ENCODE measurements around the gene TSPAN6. TPM values are rescaled to one million over a fixed set of nuclear protein-coding genes. Genes with fewer than 3 reads are reported as not detected.

Gene TSPAN6
- total and polyA plus RNA-seq, 2 of the 4 experiments (the other 2 are of a cell fraction), result 16.1 to 20.1 TPM

- BruUV-seq (replicated peaks), result no TSS peak
- peak overlapping the region; percentile 49 for H3K14ac ChIP-seq (replicated peaks; ENCODE audit: low read depth, low read length)
- peak overlapping the region; percentile 38 for H2BK5ac ChIP-seq (ENCODE audit: low read depth, low read length, poor library complexity, severe bottlenecking)
- peaks cover 19% of the 10 kb centered on the region for H3K4me1 ChIP-seq (ENCODE audit: control insufficient read depth, insufficient read depth, low read length)
- peaks cover 2% of the 10 kb centered on the region; the same call in 1 of the 2 replicates for H3K27me3 ChIP-seq (ENCODE audit: control insufficient read depth, insufficient read depth, low read length)
- no peaks in the 10 kb centered on the region for H3K9me3 ChIP-seq (ENCODE audit: control insufficient read depth, insufficient read depth, low read length)
- in situ Hi-C loops (cut with MboI; ENCODE audit: low sequenced_read_pairs), result no loop called here
- ChIA-PET CTCF (no interaction called here), POLR2A (ENCODE audit: unreplicated experiment) (no interaction called here)
- no peaks in the 10 kb centered on the region for H3K36me3 ChIP-seq (ENCODE audit: control insufficient read depth, insufficient read depth, low read length)
- H3K4me3 ChIP-seq (ENCODE audit: insufficient read depth, low read depth, low read length), result peak overlapping the region; percentile 47
- peak overlapping the region; percentile 77; the same call in 1 of the 2 replicates for H2BK120ac ChIP-seq (ENCODE audit: low read depth, low read length)
- H2AK5ac ChIP-seq (ENCODE audit: low read depth, low read length), result peak overlapping the region; percentile 36
- peak overlapping the region; percentile 41; the same call in 1 of the 2 replicates for H4K91ac ChIP-seq (ENCODE audit: insufficient read depth, low read depth, low read length)
- no peak for ATAC-seq (ENCODE audit: low read depth)
- peaks cover 8% of the 10 kb centered on the region for H3K9me1 ChIP-seq (ENCODE audit: insufficient read depth, low read length)
- H3K79me1 ChIP-seq (ENCODE audit: low read depth in 1 of 2, low read length in 2 of 2), result peaks cover 0 to 11% of the 10 kb centered on the region in 2 experiments; a peak in 2 of 4 replicates
- TF ChIP-seq BHLHE40 (IDR thresholded peaks at IDR 0.05; ENCODE audit: low read depth, low read length), result no peak
- no peak for TF ChIP-seq RAD21 (IDR thresholded peaks at IDR 0.05; ENCODE audit: low read length)
- no peak for TF ChIP-seq POLR2A (IDR thresholded peaks at IDR 0.05; ENCODE audit: low read depth, low read length)
- no peak for TF ChIP-seq CEBPB (IDR thresholded peaks at IDR 0.05; ENCODE audit: low read depth, low read length)
- no peak for TF ChIP-seq SMC3 (IDR thresholded peaks at IDR 0.05; ENCODE audit: low read depth, low read length)
- TF ChIP-seq FOS (IDR thresholded peaks at IDR 0.05; ENCODE audit: low read depth, low read length), result no peak
- TF ChIP-seq CHD1 (IDR thresholded peaks at IDR 0.05; ENCODE audit: low read depth, low read length), result no peak
- TF ChIP-seq MAZ (IDR thresholded peaks at IDR 0.05; ENCODE audit: borderline replicate concordance, low read depth, low read length), result no peak
- TF ChIP-seq NFE2L2 (IDR thresholded peaks at IDR 0.05; ENCODE audit: low read depth, low read length), result no peak
- TF ChIP-seq, protein P1, sequence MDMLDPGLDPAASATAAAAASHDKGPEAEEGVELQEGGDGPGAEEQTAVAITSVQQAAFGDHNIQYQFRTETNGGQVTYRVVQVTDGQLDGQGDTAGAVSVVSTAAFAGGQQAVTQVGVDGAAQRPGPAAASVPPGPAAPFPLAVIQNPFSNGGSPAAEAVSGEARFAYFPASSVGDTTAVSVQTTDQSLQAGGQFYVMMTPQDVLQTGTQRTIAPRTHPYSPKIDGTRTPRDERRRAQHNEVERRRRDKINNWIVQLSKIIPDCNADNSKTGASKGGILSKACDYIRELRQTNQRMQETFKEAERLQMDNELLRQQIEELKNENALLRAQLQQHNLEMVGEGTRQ (IDR thresholded peaks at IDR 0.05; ENCODE audit: low read depth, low read length), result no peak
- TF ChIP-seq RCOR1 (IDR thresholded peaks at IDR 0.05; ENCODE audit: insufficient replicate concordance, low read length), result no peak
- TF ChIP-seq MXI1 (IDR thresholded peaks at IDR 0.05; ENCODE audit: borderline replicate concordance, low read depth, low read length), result no peak
- TF ChIP-seq RFX5 (IDR thresholded peaks at IDR 0.05; ENCODE audit: low read depth, low read length), result no peak
- TF ChIP-seq, protein P2, sequence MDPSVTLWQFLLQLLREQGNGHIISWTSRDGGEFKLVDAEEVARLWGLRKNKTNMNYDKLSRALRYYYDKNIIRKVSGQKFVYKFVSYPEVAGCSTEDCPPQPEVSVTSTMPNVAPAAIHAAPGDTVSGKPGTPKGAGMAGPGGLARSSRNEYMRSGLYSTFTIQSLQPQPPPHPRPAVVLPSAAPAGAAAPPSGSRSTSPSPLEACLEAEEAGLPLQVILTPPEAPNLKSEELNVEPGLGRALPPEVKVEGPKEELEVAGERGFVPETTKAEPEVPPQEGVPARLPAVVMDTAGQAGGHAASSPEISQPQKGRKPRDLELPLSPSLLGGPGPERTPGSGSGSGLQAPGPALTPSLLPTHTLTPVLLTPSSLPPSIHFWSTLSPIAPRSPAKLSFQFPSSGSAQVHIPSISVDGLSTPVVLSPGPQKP (IDR thresholded peaks at IDR 0.05; ENCODE audit: borderline replicate concordance, low read depth, low read length), result no peak
- TF ChIP-seq CTCF (conservative IDR thresholded peaks at IDR 0.05; ENCODE audit: low read depth, low read length), result no peak
- no peak for TF ChIP-seq MAFK (IDR thresholded peaks at IDR 0.05; ENCODE audit: low read depth, low read length)
- WGBS, 2 experiments (ENCODE audit: extremely low coverage in 2 of 2, insufficient read length in 1 of 2), result no CpG with 5 or more reads among the region's 4 CpGs
- peak overlapping the region; percentile 39; the same call in 1 of the 2 replicates for H3K23ac ChIP-seq (ENCODE audit: low read depth, low read length)
- dilution Hi-C loops (cut with HindIII; ENCODE audit: low sequenced_read_pairs, unreplicated experiment), result no loop called here
- H4K5ac ChIP-seq (ENCODE audit: low read depth, low read length), result no peak overlapping the region
- peak overlapping the region; percentile 29; the same call in 1 of the 2 replicates for H3K27ac ChIP-seq (ENCODE audit: insufficient read depth, low read length)
- H2BK15ac ChIP-seq (ENCODE audit: low read depth, low read length), result 0 out of 3 replicates have a peak overlapping the region, but pooled peaks have one; percentile 49
- peak overlapping the region; percentile 78; the same call in 1 of the 2 replicates for H3K9ac ChIP-seq (ENCODE audit: low read depth, low read length)
- H4K8ac ChIP-seq (ENCODE audit: low read depth in 2 of 2, low read length in 2 of 2), result peak overlapping the region; percentile 21 to 51; a peak in 3 of 4 replicates
- no peak for DNase-seq
- H3K4ac ChIP-seq (ENCODE audit: low read depth, low read length), result peak overlapping the region; percentile 68
- intact Hi-C loops (cut with micrococcal nuclease), result no loop called here
- peak overlapping the region; percentile 87 for H3K4me2 ChIP-seq (ENCODE audit: low read depth, low read length)
- H3K56ac ChIP-seq (ENCODE audit: extremely low read depth, insufficient read depth, low read length), result 0 out of 2 replicates have a peak overlapping the region, but pooled peaks have one; percentile 0
- peak overlapping the region; percentile 30 for H2AFZ ChIP-seq (replicated peaks; ENCODE audit: low read length, poor library complexity)
- peak overlapping the region; percentile 83 for H3K18ac ChIP-seq (ENCODE audit: low read depth, low read length)
- peak overlapping the region; percentile 46; the same call in 1 of the 2 replicates for H2BK20ac ChIP-seq (ENCODE audit: low read depth, low read length)
- H2AK9ac ChIP-seq (replicated peaks; ENCODE audit: low read depth, low read length, poor library complexity), result peak overlapping the region; percentile 20
- no peaks in the 10 kb centered on the region for H4K20me1 ChIP-seq (ENCODE audit: insufficient read depth, low read length)
Observed at GRCh38 chrX:100645106-100645505, 8.5 kb upstream of the TSPAN6 start.

Measured in IMR-90 (cell line).